Activated T-cell treated with anti-CD3 and anti-CD28 coated beads for 4 hours (primary cell): ENCODE measurements around the gene SSH2.
"Not testable (repeated sequence)": the region's sequence is repeated elsewhere in the genome, so short reads cannot be mapped to it uniquely, and the experiment has no call there.

Experiments
- DNase-seq: peaks from one replicate; pipeline ENCODE4 v3.0.0-alpha.2; 2020

Gene SSH2

GRCh38 chr17:29835435-29836351, 94.3 kb downstream of the SSH2 start:
- DNase-seq, result no peak

GRCh38 chr17:29833801-29834200, 96.2 kb downstream of the SSH2 start:
- DNase-seq, result no peak

- no peak for DNase-seq
These were observed 101.2 kb downstream of the SSH2 start for GRCh38 chr17:29828676-29829284.

GRCh38 chr17:29827179-29827578, 102.8 kb downstream of the SSH2 start:
- no peak for DNase-seq

GRCh38 chr17:29826114-29826692, 103.8 kb downstream of the SSH2 start:
- no peak for DNase-seq

- no peak for DNase-seq
These were observed 104.4 kb downstream of the SSH2 start for GRCh38 chr17:29825604-29826003.

GRCh38 chr17:29821897-29822296, 108.1 kb downstream of the SSH2 start:
- no peak for DNase-seq

GRCh38 chr17:29820425-29820824, 109.6 kb downstream of the SSH2 start:
- DNase-seq, result no peak

GRCh38 chr17:29807520-29808361, 122.3 kb downstream of the SSH2 start:
- peak; percentile 66 for DNase-seq

- no peak for DNase-seq
These were observed 127.8 kb downstream of the SSH2 start for GRCh38 chr17:29802246-29802645.

GRCh38 chr17:29800457-29800856, 129.6 kb downstream of the SSH2 start:
- no peak for DNase-seq

- DNase-seq, result no peak
These were observed 133.4 kb downstream of the SSH2 start for GRCh38 chr17:29796652-29797051.

GRCh38 chr17:29793501-29793900, 136.5 kb downstream of the SSH2 start:
- no peak for DNase-seq

- DNase-seq, result no peak
These were observed 138.5 kb downstream of the SSH2 start for GRCh38 chr17:29791336-29792080.

- no peak for DNase-seq
These were observed 140.5 kb downstream of the SSH2 start for GRCh38 chr17:29789196-29790170.

GRCh38 chr17:29787995-29788394, 142.0 kb downstream of the SSH2 start:
- DNase-seq, result no peak

GRCh38 chr17:29782917-29783316, 147.1 kb downstream of the SSH2 start:
- no peak for DNase-seq

GRCh38 chr17:29779812-29780190, 150.2 kb downstream of the SSH2 start:
- not testable (repeated sequence) for DNase-seq

GRCh38 chr17:29778956-29779811, 150.8 kb downstream of the SSH2 start:
- peak; percentile 82 for DNase-seq

GRCh38 chr17:29777663-29778062, 152.4 kb downstream of the SSH2 start:
- no peak for DNase-seq
